Karpas-422 (cell line): ENCODE data around the gene RMDN3. TPM values are rescaled to one million over a fixed set of nuclear protein-coding genes. Genes with fewer than 3 reads are reported as not detected.

Source experiments
- DNase-seq: peaks from one replicate; pipeline ENCODE4 v3.0.0-alpha.2; 2015
- H2AFZ ChIP-seq: fragments of 200-600 bp; sonication (generic); 2 replicates; pipeline ENCODE4 v1.6.1; 2014; ENCODE audit warnings: antibody characterized with exemption, low read length, mixed read lengths
- H3K27ac ChIP-seq: fragments of 200-600 bp; sonication (generic); 2 replicates; pipeline ENCODE4 v1.5.1; 2014; ENCODE audit warnings: mild to moderate bottlenecking, low read length, moderate library complexity
- H3K27me3 ChIP-seq: fragments of 200-600 bp; sonication (generic); 2 replicates; pipeline ENCODE4 v1.6.1; 2014; ENCODE audit warnings: low read length, mixed read lengths
- H3K36me3 ChIP-seq: fragments of 200-600 bp; sonication (generic); 2 replicates; pipeline ENCODE4 v1.6.1; 2014; ENCODE audit warnings: low read length, mixed read lengths; ENCODE audit not compliant: insufficient read depth
- H3K4me1 ChIP-seq: fragments of 200-600 bp; sonication (generic); 2 replicates; pipeline ENCODE4 v1.6.1; 2014; ENCODE audit warnings: mild to moderate bottlenecking, low read length, mixed read lengths
- H3K4me2 ChIP-seq: fragments of 200-600 bp; sonication (generic); 2 replicates; pipeline ENCODE4 v1.6.1; 2014; ENCODE audit warnings: low read length, low read depth, mild to moderate bottlenecking; ENCODE audit not compliant: poor library complexity, severe bottlenecking
- H3K4me3 ChIP-seq: fragments of 200-600 bp; sonication (generic); 2 replicates; pipeline ENCODE4 v1.5.1; 2014; ENCODE audit warnings: mild to moderate bottlenecking, antibody characterized with exemption, low read length, mixed read lengths
- H3K79me2 ChIP-seq: fragments of 200-600 bp; sonication (generic); 2 replicates; pipeline ENCODE4 v1.6.1; 2014; ENCODE audit warnings: mild to moderate bottlenecking, low read length, mixed read lengths
- H3K9ac ChIP-seq: fragments of 200-600 bp; sonication (generic); 2 replicates; pipeline ENCODE4 v1.6.0; 2014; ENCODE audit warnings: low read length
- H3K9me2 ChIP-seq: fragments of 200-600 bp; sonication (generic), shearing (Covaris generic); replicated peaks from 2 replicates; pipeline ENCODE4 v1.6.0; 2014; ENCODE audit warnings: mild to moderate bottlenecking, low read length, moderate library complexity; ENCODE audit not compliant: insufficient read depth
- H3K9me3 ChIP-seq: fragments of 300-700, 200-600 bp; sonication (generic); 2 replicates; pipeline ENCODE4 v1.6.1; 2014; ENCODE audit warnings: low read length, mixed read lengths
- H4K20me1 ChIP-seq: fragments of 200-600 bp; sonication (generic); 2 replicates; pipeline ENCODE4 v1.6.1; 2014; ENCODE audit warnings: mild to moderate bottlenecking, antibody characterized with exemption, low read length, low read depth; ENCODE audit not compliant: insufficient read depth
- total RNA-seq: library from RNA; depleted of rRNA; stranded (reverse); fragments of >200 nt; shearing (Covaris generic); gene quantifications from 2 replicates; pipeline ENCODE4 v1.2.3, GENCODE V29; 2014; ENCODE audit warnings: low replicate concordance

RMDN3 gene
- total RNA-seq, 1 experiment from 2014 or later: 7.8 TPM

DNA sequence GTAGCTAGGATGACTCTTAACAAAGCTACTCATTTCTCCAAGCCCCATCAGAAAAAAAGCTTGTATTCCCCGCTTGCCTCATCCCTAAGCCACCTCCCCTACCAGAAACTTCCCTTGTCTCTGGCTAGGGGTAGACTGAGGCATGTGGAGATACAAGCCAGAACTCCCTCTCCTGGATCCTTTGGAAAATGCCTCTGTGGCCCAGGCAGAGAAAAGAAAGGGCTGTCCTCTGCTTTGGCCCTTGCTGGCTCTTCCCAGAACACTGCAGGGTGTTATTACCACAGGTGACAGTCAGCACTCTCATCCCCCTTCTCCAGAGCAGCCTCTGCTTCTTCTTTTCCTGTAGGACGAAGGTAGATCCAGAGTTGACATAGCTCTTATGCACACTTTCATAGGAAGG lies 15.2 kb downstream of the RMDN3 start:
- Histone ChIP-seq H3K27ac (no peak overlapping the region), H3K36me3 (peaks cover 19% of the 10 kb centered on the region), H3K4me2 (no peak overlapping the region), H3K9me3 (no peaks in the 10 kb centered on the region), H3K9ac (no peak overlapping the region), H2AFZ (no peak overlapping the region), H4K20me1 (no peaks in the 10 kb centered on the region), H3K79me2 (no peaks in the 10 kb centered on the region), H3K4me1 (no peaks in the 10 kb centered on the region), H3K9me2 (no peaks in the 10 kb centered on the region), H3K4me3 (no peak overlapping the region), H3K27me3 (no peaks in the 10 kb centered on the region)
- no peak for DNase-seq

DNA sequence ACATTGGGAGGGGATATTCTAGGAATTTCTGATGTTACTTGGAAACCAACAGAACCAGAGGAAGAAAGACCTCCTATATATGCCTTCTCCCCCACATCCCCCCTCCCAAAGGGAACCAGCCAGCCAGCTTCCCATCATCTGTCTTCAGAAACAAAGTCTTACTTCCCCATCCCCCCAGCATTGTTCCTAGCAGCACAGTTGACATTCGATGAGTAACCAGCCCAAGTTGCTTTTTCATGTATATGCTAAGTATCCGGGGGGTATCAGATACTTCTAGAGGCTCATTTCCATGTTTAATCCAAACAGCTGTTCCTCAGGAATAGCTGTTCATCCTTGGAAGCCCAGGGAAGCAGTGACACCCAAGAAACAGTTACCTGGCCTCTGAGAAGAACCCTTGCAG lies 16.0 kb downstream of the RMDN3 start:
- no peak for DNase-seq

DNA sequence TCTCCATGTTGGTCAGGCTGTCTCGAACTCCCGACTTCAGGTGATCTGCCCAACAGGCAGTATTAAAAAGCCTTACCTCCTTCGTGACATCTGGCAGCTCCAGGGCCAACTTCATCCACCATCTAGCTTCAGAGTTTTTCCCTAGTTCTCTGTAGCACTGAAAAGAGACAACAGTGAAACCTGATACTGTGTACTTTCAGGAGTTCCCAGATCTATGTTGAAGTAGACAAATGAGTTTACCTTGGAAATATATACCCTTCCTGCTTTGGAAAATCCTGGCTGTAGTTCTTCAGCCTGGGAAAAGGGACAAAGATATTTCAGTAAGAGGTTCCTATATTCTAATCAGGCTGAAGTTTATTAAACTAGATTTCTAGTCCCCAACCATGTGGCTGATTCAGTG lies 18.0 kb downstream of the RMDN3 start:
- Histone ChIP-seq H4K20me1 (no peaks in the 10 kb centered on the region), H3K9ac (no peak overlapping the region), H3K27me3 (no peaks in the 10 kb centered on the region), H3K9me2 (no peaks in the 10 kb centered on the region), H3K27ac (no peak overlapping the region), H3K79me2 (no peaks in the 10 kb centered on the region), H2AFZ (no peak overlapping the region), H3K4me1 (no peaks in the 10 kb centered on the region), H3K4me2 (no peak overlapping the region), H3K9me3 (no peaks in the 10 kb centered on the region), H3K4me3 (no peak overlapping the region), H3K36me3 (peaks cover 27% of the 10 kb centered on the region)
- DNase-seq: no peak

More for the DNA sequence above, 16.0 kb downstream of the RMDN3 start:
- peaks cover 23% of the 10 kb centered on the region for H3K36me3 ChIP-seq
- H3K9ac ChIP-seq: no peak overlapping the region
- no peak overlapping the region for H3K27ac ChIP-seq
- no peak overlapping the region for H3K4me2 ChIP-seq
- H3K9me3 ChIP-seq: no peaks in the 10 kb centered on the region
- H3K79me2 ChIP-seq: no peaks in the 10 kb centered on the region
- no peaks in the 10 kb centered on the region for H3K27me3 ChIP-seq
- no peaks in the 10 kb centered on the region for H3K4me1 ChIP-seq
- no peaks in the 10 kb centered on the region for H4K20me1 ChIP-seq
- no peak overlapping the region for H3K4me3 ChIP-seq
- no peak overlapping the region for H2AFZ ChIP-seq
- no peaks in the 10 kb centered on the region for H3K9me2 ChIP-seq

DNA sequence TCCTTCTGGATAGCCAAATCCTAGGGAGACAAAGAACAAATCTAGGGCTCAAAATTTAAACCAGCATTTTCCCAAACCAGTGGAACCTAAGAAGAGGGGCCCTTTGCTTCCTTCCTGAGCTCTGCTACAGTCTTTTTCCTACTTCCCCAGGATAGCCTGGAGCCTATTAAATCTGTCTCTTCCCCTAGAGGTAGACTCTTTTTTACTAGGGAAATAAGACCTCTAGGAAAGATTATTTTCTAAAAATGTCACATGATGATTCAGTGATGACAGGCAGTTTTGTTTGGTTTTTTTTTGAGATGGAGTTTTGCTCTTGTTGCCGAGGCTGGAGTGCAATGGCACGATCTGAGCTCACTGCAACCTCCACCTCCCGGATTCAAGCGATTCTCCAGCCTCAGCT lies 18.5 kb downstream of the RMDN3 start:
- H3K9me2 ChIP-seq: no peaks in the 10 kb centered on the region
- no peaks in the 10 kb centered on the region for H3K9me3 ChIP-seq
- no peaks in the 10 kb centered on the region for H3K79me2 ChIP-seq
- H3K4me2 ChIP-seq: no peak overlapping the region
- H3K27me3 ChIP-seq: no peaks in the 10 kb centered on the region
- H3K4me1 ChIP-seq: no peaks in the 10 kb centered on the region
- no peak for DNase-seq
- H2AFZ ChIP-seq: no peak overlapping the region
- H3K9ac ChIP-seq: no peak overlapping the region
- H4K20me1 ChIP-seq: no peaks in the 10 kb centered on the region
- no peak overlapping the region for H3K4me3 ChIP-seq
- H3K27ac ChIP-seq: no peak overlapping the region
- peaks cover 31% of the 10 kb centered on the region for H3K36me3 ChIP-seq

DNA sequence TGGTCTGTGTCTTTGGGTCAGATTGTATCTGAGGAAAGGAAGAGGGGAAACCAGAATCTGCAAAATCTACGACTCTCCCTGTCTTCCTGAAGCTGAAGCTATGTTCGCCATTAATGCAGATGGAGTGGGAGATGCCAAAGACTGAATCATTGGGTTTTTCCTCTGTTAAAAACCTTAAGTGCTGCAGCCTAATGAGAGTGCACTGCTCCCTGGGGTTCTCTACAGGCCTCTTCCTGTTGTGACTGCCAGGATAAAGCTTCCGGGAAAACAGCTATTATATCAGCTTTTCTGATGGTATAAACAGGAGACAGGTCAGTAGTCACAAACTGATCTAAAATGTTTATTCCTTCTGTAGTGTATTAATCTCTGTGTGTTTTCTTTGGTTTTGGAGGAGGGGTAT lies 24.0 kb downstream of the RMDN3 start:
- Histone ChIP-seq H3K4me2 (no peak overlapping the region), H3K27ac (no peak overlapping the region), H3K4me3 (no peak overlapping the region), H3K79me2 (no peaks in the 10 kb centered on the region), H3K9me2 (no peaks in the 10 kb centered on the region), H3K27me3 (no peaks in the 10 kb centered on the region), H2AFZ (no peak overlapping the region), H3K36me3 (peaks cover 27% of the 10 kb centered on the region), H3K4me1 (no peaks in the 10 kb centered on the region), H3K9me3 (no peaks in the 10 kb centered on the region), H3K9ac (no peak overlapping the region), H4K20me1 (no peaks in the 10 kb centered on the region)
- no peak for DNase-seq

DNA sequence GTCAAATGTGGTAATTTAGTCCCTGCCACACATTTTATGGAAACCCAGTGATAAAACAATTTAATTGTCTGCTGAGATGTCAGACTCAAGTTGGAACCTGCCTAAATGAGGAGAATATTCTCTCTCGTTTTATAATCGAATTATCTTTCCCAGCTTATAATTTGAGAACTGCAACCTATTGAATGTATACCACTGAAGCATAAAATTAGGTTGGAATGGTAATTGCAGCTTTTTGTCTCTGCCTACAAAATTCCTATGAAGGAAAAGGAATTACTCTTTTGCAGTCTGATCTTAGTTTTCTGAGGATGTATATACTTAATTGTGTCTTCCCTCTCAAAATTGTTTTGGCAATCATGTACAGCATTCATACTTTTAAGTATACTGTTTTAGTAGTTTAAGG lies 31.1 kb downstream of the RMDN3 start:
- Histone ChIP-seq H3K4me2 (no peak overlapping the region), H3K4me3 (no peak overlapping the region), H3K9ac (no peak overlapping the region), H3K9me2 (no peaks in the 10 kb centered on the region), H3K9me3 (no peaks in the 10 kb centered on the region), H4K20me1 (no peaks in the 10 kb centered on the region), H3K79me2 (0 out of 2 replicates have a peak, but pooled peaks cover 3% of the 10 kb centered on the region), H3K27ac (no peak overlapping the region), H3K36me3 (peaks cover 26% of the 10 kb centered on the region; the same call in 1 of the 2 replicates), H3K4me1 (peaks cover 25% of the 10 kb centered on the region), H3K27me3 (no peaks in the 10 kb centered on the region), H2AFZ (no peak overlapping the region)
- no peak for DNase-seq

DNA sequence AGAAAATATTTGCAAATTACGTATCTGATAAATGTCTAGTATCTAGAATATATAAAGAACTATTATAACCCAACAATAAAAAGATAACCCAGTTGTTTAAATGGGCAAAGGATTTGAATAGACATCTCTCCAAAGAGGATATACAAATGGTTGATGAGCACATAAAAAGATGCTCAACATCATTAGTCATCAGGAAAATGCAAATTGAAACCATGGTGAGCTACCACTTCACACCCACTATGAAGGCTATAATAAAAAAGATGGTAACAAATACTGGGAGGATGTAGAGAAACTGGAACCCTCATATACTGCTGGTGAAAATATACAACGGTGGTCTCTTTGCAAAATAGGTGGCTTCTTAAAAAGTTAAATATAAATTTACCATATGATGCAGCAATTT lies 32.1 kb downstream of the RMDN3 start:
- Histone ChIP-seq H2AFZ (no peak overlapping the region), H3K27me3 (no peaks in the 10 kb centered on the region), H3K27ac (no peak overlapping the region; the same call in 1 of the 2 replicates), H3K9ac (no peak overlapping the region), H3K4me2 (peak overlapping the region; percentile 19), H3K79me2 (0 out of 2 replicates have a peak, but pooled peaks cover 3% of the 10 kb centered on the region), H3K36me3 (peaks cover 30% of the 10 kb centered on the region; the same call in 1 of the 2 replicates), H4K20me1 (no peaks in the 10 kb centered on the region), H3K9me3 (no peaks in the 10 kb centered on the region), H3K9me2 (no peaks in the 10 kb centered on the region), H3K4me3 (no peak overlapping the region), H3K4me1 (peaks cover 25% of the 10 kb centered on the region)
- DNase-seq: peak; percentile 53

DNA sequence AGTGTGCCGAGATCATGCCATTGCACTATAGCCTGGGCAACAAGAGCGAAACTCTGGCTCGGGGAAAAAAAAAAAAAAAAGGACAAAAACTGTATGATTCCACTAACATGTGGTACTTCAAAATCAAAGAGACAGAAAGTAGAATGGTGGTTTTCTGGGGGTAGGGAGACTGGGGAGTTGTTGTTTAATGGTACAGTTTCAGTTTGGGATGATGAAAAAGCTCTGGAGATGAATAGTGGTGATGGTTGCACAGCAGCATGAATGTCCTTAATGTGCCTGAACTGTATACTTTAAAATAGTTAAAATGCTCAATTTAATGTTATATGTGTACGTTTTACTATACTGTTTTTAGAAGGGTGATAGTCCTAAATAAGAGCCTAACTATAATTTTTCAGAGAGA lies 32.7 kb downstream of the RMDN3 start:
- H3K27me3 ChIP-seq: no peaks in the 10 kb centered on the region
- H3K4me1 ChIP-seq: peaks cover 25% of the 10 kb centered on the region
- no peak overlapping the region for H3K9ac ChIP-seq
- peak overlapping the region; percentile 19 for H3K4me2 ChIP-seq
- H2AFZ ChIP-seq: no peak overlapping the region
- H3K36me3 ChIP-seq: peaks cover 32% of the 10 kb centered on the region; the same call in 1 of the 2 replicates
- no peak for DNase-seq
- no peaks in the 10 kb centered on the region for H3K9me2 ChIP-seq
- 0 out of 2 replicates have a peak, but pooled peaks cover 3% of the 10 kb centered on the region for H3K79me2 ChIP-seq
- H4K20me1 ChIP-seq: no peaks in the 10 kb centered on the region
- H3K9me3 ChIP-seq: no peaks in the 10 kb centered on the region
- H3K4me3 ChIP-seq: no peak overlapping the region
- H3K27ac ChIP-seq: no peak overlapping the region; the same call in 1 of the 2 replicates

DNA sequence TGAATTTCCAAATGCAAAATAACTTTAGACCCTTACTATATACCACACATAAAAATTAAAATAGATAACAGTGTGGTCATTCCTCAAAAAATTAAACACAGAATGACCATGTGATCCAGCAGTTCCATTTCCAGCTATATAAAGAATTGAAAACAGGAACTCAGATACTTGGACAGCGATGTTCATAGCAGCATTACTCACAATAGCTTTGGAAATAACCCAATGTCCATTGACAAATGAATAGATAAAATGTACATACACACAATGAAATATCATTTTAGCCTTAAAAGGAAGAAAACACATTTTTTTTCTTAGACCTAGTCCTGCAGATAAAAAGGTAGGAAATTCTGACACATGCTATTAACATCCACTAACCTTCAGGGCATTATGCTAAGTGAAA lies 33.4 kb downstream of the RMDN3 start:
- H3K27ac ChIP-seq: no peak overlapping the region
- peaks cover 33% of the 10 kb centered on the region; the same call in 1 of the 2 replicates for H3K36me3 ChIP-seq
- H2AFZ ChIP-seq: no peak overlapping the region
- H3K9ac ChIP-seq: no peak overlapping the region
- H4K20me1 ChIP-seq: no peaks in the 10 kb centered on the region
- H3K9me2 ChIP-seq: no peaks in the 10 kb centered on the region
- H3K4me3 ChIP-seq: no peak overlapping the region
- no peaks in the 10 kb centered on the region for H3K9me3 ChIP-seq
- H3K27me3 ChIP-seq: no peaks in the 10 kb centered on the region
- H3K4me2 ChIP-seq: no peak overlapping the region
- H3K4me1 ChIP-seq: peaks cover 25% of the 10 kb centered on the region
- no peak for DNase-seq
- H3K79me2 ChIP-seq: 0 out of 2 replicates have a peak, but pooled peaks cover 3% of the 10 kb centered on the region
